Cardiac muscle cell (in vitro differentiated cells and primary cell): ENCODE results near the gene GPR68. TPM values are rescaled to one million over a fixed set of nuclear protein-coding genes. Genes with fewer than 3 reads are reported as not detected.
A peak's percentile ranks its signal among the peaks of the same experiment; 100 is the strongest.
"Not testable (repeated sequence)": the region's sequence is repeated elsewhere in the genome, so short reads cannot be mapped to it uniquely, and the experiment has no call there.

Source experiments
- DNase-seq, 2 donors: peaks; one replicate each; pipeline versions ENCODE4 v3.0.0 to v3.0.0-alpha.2; 2010 to 2017; ENCODE audit warnings: low read depth in 1 of 2, low spot score in 1 of 2
- H3K27ac ChIP-seq: fragments of 200-600 bp; sonication (generic); 2 replicates; pipeline ENCODE4 v1.5.1; 2016
- H3K27me3 ChIP-seq: fragments of 200-600 bp; sonication (generic); 2 replicates; pipeline ENCODE4 v1.6.0; 2016; ENCODE audit warnings: control low read depth
- H3K36me3 ChIP-seq: fragments of 200-600 bp; sonication (generic); 2 replicates; pipeline ENCODE4 v1.5.1; 2016; ENCODE audit warnings: control low read depth
- H3K4me1 ChIP-seq: fragments of 200-600 bp; sonication (generic); 2 replicates; pipeline ENCODE4 v1.8.1; 2017; ENCODE audit warnings: low read depth, mild to moderate bottlenecking, mixed run types
- H3K4me3 ChIP-seq: fragments of 200-600 bp; sonication (generic); 2 replicates; pipeline ENCODE4 v1.5.1; 2016; ENCODE audit warnings: mild to moderate bottlenecking
- H3K9me3 ChIP-seq: fragments of 200-600 bp; sonication (generic); 2 replicates; pipeline ENCODE4 v1.5.1; 2017; ENCODE audit warnings: low read depth, mild to moderate bottlenecking, control low read depth
- polyA plus RNA-seq: library from polyadenylated mRNA; unstranded; fragments of >200 nt; fragmentation: Nextera tagmentation; extraction: Ambion mirVana; gene quantifications from 2 replicates; pipeline ENCODE4 v1.2.1, GENCODE V29; 2016
- total RNA-seq: library from RNA; depleted of rRNA; stranded (reverse); fragments of >200 nt; gene quantifications from 2 replicates; pipeline ENCODE4 v1.2.3, GENCODE V29; 2016
- TF ChIP-seq, protein P1 (sequence below): IDR thresholded peaks from 2 replicates; pipeline ENCODE4 v1.5.1; 2012; ENCODE audit warnings: low read depth, mild to moderate bottlenecking, low read length

GPR68 gene
- total and polyA plus RNA-seq, 2 experiments from 2014 or later: 0.22 to 0.42 TPM

DNA sequence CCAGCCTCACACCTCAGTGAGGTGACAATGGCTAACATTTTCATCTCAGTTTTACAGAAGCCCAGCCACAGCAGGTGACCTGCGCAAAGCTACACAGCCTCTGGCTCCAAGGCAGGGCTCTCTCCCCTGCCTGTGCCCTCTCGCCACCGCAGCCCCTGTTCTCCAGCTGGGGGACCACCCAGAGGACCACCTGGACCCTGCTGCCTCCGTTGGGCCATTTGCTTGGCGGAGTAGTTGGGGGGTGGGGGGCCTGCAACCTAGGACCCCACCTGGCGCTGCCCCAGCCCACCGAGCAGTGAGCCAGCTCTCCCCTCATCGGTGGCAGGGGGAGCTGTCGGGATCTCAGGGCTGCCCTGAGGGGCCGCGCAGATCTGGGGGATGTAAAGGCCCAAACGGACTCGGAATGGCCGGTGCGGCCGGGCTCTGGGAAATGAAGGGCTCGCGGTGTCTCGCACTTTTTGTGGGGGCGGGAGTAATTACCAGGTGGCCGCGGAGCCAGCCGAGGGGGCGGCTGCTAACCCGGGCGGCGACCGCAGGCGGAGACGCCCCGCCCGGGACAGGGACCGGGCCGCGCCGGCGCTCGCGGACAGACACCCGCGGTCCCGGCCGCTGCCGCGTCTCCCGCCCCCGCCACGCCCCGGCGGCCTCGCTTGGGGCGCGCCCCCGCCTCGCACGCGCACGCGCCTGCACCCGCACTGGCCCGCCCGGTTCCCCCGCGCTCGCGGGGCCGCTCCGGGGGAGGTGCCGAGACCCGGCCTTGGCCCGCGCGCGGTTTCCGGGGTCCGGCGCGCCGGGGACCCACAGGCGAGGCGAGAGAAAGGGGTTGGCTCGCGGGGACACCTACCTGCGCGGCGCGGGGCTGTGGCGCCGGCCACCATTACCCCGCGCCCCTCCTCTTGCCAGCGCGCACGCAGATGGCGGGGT is 8.6 kb upstream of the GPR68 start:
- Histone ChIP-seq H3K9me3 (no peaks in the 10 kb centered on the region), H3K4me3 (peak overlapping the region; percentile 65), H3K36me3 (no peaks in the 10 kb centered on the region), H3K27ac (no peak overlapping the region), H3K27me3 (peaks cover 18% of the 10 kb centered on the region), H3K4me1 (peaks cover 10% of the 10 kb centered on the region)
- peak in 1 of 2 donors; percentile 55 for DNase-seq
- TF ChIP-seq, protein P1, sequence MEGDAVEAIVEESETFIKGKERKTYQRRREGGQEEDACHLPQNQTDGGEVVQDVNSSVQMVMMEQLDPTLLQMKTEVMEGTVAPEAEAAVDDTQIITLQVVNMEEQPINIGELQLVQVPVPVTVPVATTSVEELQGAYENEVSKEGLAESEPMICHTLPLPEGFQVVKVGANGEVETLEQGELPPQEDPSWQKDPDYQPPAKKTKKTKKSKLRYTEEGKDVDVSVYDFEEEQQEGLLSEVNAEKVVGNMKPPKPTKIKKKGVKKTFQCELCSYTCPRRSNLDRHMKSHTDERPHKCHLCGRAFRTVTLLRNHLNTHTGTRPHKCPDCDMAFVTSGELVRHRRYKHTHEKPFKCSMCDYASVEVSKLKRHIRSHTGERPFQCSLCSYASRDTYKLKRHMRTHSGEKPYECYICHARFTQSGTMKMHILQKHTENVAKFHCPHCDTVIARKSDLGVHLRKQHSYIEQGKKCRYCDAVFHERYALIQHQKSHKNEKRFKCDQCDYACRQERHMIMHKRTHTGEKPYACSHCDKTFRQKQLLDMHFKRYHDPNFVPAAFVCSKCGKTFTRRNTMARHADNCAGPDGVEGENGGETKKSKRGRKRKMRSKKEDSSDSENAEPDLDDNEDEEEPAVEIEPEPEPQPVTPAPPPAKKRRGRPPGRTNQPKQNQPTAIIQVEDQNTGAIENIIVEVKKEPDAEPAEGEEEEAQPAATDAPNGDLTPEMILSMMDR: peak; percentile 14

DNA sequence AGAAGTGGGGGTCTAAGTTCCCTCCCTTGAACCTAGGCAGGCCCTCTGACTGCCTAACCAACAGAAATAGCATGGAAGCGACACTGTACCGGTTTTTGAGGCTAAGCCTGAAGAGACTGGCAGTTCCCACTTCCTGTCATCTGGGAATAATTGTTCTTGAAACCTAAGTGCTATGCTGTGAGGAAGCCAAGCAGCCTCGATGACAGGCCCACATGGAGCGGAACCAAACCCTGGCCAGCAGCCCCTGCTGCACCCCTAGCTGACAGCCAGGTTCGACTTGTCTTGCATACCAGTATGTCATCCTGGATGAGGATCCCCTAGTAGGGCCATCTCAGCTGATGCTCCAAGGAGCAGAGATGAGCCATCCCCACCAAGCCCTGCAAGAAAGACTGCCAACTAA is 6.4 kb upstream of the GPR68 start:
- DNase-seq: no peak
- Histone ChIP-seq H3K4me1 (no peaks in the 10 kb centered on the region), H3K27me3 (peaks cover 18% of the 10 kb centered on the region), H3K9me3 (no peaks in the 10 kb centered on the region), H3K27ac (no peak overlapping the region), H3K36me3 (no peaks in the 10 kb centered on the region), H3K4me3 (no peak overlapping the region)
- TF ChIP-seq, protein P1: no peak

DNA sequence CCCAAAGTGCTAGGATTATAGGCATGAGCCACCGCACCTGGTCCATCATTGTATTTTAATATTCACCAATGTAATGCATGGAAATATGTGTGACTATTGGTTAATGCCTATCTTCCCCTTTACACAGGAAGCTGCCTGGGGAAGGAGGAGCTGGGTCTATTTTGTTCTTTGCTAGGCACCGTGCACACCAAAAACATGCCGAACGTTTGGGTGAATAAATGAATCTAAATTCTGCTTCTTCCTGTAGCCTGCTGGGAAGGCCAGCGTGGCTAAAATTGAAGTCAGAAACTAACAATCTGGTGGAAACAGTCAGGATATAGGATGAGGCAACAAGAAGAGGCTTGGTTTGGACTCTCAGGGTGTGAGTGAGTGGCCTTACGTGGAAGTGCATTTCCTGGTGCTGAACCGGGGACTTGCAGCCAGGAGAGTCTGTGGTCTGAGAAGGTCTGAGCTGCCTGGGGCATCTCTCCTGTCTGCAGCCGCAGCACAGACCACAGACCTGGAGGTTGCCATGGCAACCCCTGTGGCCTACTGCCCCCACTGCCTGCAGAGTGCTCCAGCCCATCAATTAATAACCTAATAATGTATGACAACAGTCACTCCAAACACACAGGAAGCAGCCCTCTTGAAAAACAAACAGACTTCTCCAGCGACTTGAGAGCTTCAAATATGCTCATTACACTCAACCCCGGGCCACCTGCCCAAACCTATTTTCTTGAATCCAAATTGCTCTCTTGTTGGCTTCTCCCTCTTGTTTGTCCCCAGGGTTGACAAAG is 5.5 kb upstream of the GPR68 start:
- Histone ChIP-seq H3K27ac (no peak overlapping the region), H3K36me3 (no peaks in the 10 kb centered on the region), H3K4me3 (no peak overlapping the region), H3K9me3 (no peaks in the 10 kb centered on the region), H3K4me1 (no peaks in the 10 kb centered on the region), H3K27me3 (peaks cover 18% of the 10 kb centered on the region)
- TF ChIP-seq, protein P1: no peak
- no peak for DNase-seq

DNA sequence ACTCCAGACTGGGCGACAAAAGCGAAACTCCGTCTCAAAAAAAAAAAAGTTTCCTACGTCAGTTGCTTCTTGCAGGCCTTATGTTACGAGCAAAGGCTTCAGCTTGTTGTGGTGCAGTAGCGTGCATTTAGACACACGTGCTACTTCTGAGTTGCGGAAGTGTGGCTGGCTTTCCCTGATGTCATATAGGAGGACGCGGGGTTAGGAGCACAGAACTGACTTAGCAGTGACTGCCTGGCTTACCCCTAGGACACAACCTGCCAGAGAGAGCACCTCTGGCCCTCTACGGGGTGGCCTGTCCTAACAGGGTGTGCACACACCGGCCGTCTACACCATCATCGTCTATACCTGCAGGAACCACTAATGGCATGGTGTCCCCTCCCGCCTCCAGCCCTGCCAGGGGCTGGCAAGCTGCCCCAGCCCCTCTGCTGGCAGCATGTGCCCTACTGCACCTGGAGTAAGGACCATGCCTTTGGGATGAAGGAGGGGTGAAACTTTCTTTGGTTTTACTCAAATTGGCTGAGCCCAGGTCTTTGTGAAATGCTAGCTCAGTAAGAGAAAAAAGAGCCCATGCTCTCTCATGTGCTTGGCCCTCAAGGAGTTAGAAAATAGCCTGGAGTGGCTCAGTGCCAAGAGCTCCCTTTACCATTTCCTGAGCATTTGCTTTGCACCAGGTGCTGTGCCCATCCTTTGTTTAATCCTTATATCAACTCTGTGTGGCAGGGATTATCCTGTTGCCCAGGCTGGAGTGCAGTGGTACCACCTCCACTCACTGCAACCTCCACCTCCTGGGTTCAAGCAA is 1.7 kb upstream of the GPR68 start:
- no peak overlapping the region for H3K27ac ChIP-seq
- H3K36me3 ChIP-seq: no peaks in the 10 kb centered on the region
- H3K4me1 ChIP-seq: no peaks in the 10 kb centered on the region
- TF ChIP-seq, protein P1: no peak
- no peaks in the 10 kb centered on the region for H3K9me3 ChIP-seq
- no peaks in the 10 kb centered on the region for H3K27me3 ChIP-seq
- H3K4me3 ChIP-seq: no peak overlapping the region
- DNase-seq: no peak

DNA sequence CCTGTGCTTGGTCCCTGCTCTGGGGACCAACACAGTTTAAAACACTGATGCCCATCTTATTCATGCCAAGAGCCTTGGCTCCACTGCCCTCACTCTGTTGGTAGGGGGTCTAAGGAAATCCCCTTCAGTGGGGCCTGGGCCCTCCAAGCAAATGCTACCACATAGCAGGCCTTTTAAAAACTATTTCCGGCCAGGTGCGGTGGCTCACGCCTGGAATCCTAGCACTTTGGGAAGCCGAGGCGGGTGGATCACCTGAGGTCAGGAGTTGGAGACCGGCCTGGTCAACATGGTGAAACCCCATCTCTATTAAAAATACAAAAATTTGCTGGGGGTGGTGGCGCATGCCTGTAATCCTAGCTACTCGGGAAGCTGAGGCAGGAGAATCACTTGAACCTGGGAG is 1.1 kb upstream of the GPR68 start:
- H3K27me3 ChIP-seq, H3K36me3 ChIP-seq, DNase-seq, H3K9me3 ChIP-seq, H3K4me1 ChIP-seq, H3K27ac ChIP-seq, H3K4me3 ChIP-seq: not testable (repeated sequence)
